Measurements from ENCODE around the gene DSCAML1.

DNA sequence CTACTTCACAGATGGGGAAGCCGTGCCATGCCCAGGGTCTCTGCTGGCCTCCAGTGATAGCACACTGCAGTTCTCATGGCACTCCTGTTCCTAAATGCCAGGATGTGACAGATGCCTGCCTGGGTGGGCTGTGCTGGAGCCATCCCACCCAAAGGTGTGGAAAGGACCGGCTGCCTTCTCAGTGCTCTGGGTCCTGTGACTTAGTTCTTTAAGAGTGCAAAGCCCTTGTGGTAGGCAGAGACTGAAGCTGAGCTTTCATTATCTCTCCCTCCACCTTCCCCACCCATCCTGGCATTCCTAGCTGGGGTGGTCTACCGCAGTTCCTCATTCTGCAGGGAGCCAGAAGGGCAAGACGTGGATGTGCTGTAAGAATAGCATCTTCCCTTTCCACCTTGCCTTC, 319.3 kb downstream of the DSCAML1 start:
- TF ChIP-seq EZH2phosphoT487 (IDR thresholded peaks at IDR 0.05; ENCODE audit: insufficient read depth, low read depth) (no peak), EZH2 (IDR thresholded peaks at IDR 0.05; ENCODE audit: insufficient read depth, poor library complexity, severe bottlenecking) (no peak)
